Trophoblast cell (in vitro differentiated cells and primary cell): ENCODE results near the gene TNFRSF4.
A peak's percentile ranks its signal among the peaks of the same experiment; 100 is the strongest.

ENCODE experiments used
- DNase-seq, 2 donors: peaks; one replicate each; pipeline ENCODE4 v3.0.0-alpha.2; 2016
- H2AFZ ChIP-seq: 2 replicates; pipeline ENCODE4 v1.6.1; 2013; ENCODE audit warnings: low read length, moderate library complexity, mild to moderate bottlenecking; ENCODE audit not compliant: insufficient read depth, poor library complexity
- H2AK5ac ChIP-seq: 2 replicates; pipeline ENCODE4 v1.6.1; 2013; ENCODE audit warnings: mild to moderate bottlenecking, low read length
- H2BK120ac ChIP-seq: 2 replicates; pipeline ENCODE4 v1.6.1; 2013; ENCODE audit warnings: low read length, mild to moderate bottlenecking, moderate library complexity; ENCODE audit not compliant: insufficient read depth, poor library complexity
- H2BK12ac ChIP-seq: 2 replicates; pipeline ENCODE4 v1.6.1; 2013; ENCODE audit warnings: mild to moderate bottlenecking, low read length, moderate library complexity
- H2BK5ac ChIP-seq: 2 replicates; pipeline ENCODE4 v1.6.1; 2013; ENCODE audit warnings: low read length, low read depth, moderate library complexity, mild to moderate bottlenecking; ENCODE audit not compliant: poor library complexity
- H3K14ac ChIP-seq: 2 replicates; pipeline ENCODE4 v1.6.1; 2013; ENCODE audit warnings: mild to moderate bottlenecking, low read length
- H3K18ac ChIP-seq: 2 replicates; pipeline ENCODE4 v1.6.1; 2013; ENCODE audit warnings: mild to moderate bottlenecking, low read length
- H3K23ac ChIP-seq: 2 replicates; pipeline ENCODE4 v1.6.1; 2013; ENCODE audit warnings: low read length
- H3K27ac ChIP-seq: 2 replicates; pipeline ENCODE4 v1.5.1; 2013; ENCODE audit warnings: low read depth, mild to moderate bottlenecking, inconsistent platforms, low read length, moderate library complexity
- H3K27me3 ChIP-seq: 2 replicates; pipeline ENCODE4 v1.6.1; 2013; ENCODE audit warnings: inconsistent platforms, mild to moderate bottlenecking, low read length, moderate library complexity; ENCODE audit not compliant: insufficient read depth
- H3K36me3 ChIP-seq, 2 experiments: 1 replicate in 1 of 2; 2 replicates in 1 of 2; pipeline ENCODE4 v1.6.1; 2013; ENCODE audit warnings: low read length in 2 of 2, mild to moderate bottlenecking in 2 of 2, moderate library complexity in 1 of 2; ENCODE audit not compliant: insufficient read depth in 2 of 2, control insufficient read depth in 1 of 2
- H3K4ac ChIP-seq: 2 replicates; pipeline ENCODE4 v1.6.1; 2013; ENCODE audit warnings: low read depth, mild to moderate bottlenecking, low read length, moderate library complexity
- H3K4me1 ChIP-seq, 2 experiments: 1 replicate in 1 of 2; 2 replicates in 1 of 2; pipeline ENCODE4 v1.6.1; 2013; ENCODE audit warnings: low read length in 2 of 2, mild to moderate bottlenecking in 2 of 2, moderate library complexity in 1 of 2; ENCODE audit not compliant: insufficient read depth in 2 of 2, control insufficient read depth in 1 of 2
- H3K4me2 ChIP-seq: 2 replicates; pipeline ENCODE4 v1.6.1; 2013; ENCODE audit warnings: inconsistent platforms, mild to moderate bottlenecking, low read length, moderate library complexity
- H3K4me3 ChIP-seq: 2 replicates; pipeline ENCODE4 v1.5.1; 2013; ENCODE audit warnings: mild to moderate bottlenecking, low read depth, low read length, inconsistent platforms
- H3K79me1 ChIP-seq: one replicate; pipeline ENCODE4 v1.6.1; 2013; ENCODE audit warnings: low read length
- H3K79me2 ChIP-seq: 2 replicates; pipeline ENCODE4 v1.6.1; 2013; ENCODE audit warnings: low read length, mild to moderate bottlenecking; ENCODE audit not compliant: control insufficient read depth, insufficient read depth, poor library complexity
- H3K9ac ChIP-seq: 2 replicates; pipeline ENCODE4 v1.6.1; 2013; ENCODE audit warnings: mild to moderate bottlenecking, low read length
- H3K9me3 ChIP-seq: 2 replicates; pipeline ENCODE4 v1.6.1; 2013; ENCODE audit warnings: low read depth, mild to moderate bottlenecking, control low read depth, inconsistent platforms, low read length; ENCODE audit not compliant: insufficient read depth
- H4K12ac ChIP-seq: 2 replicates; pipeline ENCODE4 v1.6.1; 2013; ENCODE audit warnings: low read depth, mild to moderate bottlenecking, low read length, moderate library complexity
- H4K8ac ChIP-seq: 2 replicates; pipeline ENCODE4 v1.6.1; 2013; ENCODE audit warnings: low read depth, mild to moderate bottlenecking, low read length, moderate library complexity
- H4K91ac ChIP-seq: one replicate; pipeline ENCODE4 v1.6.1; 2013; ENCODE audit warnings: low read depth, mild to moderate bottlenecking, low read length, moderate library complexity
- WGBS: extraction: QIAGEN DNeasy Blood & Tissue Kit; methylation state at CpG from one replicate; pipeline ENCODE4 v1.1.7; 2013; ENCODE audit warnings: missing lambda C conversion rate; ENCODE audit not compliant: insufficient read length, insufficient coverage; ENCODE audit errors: extremely low coverage; 5-methylcytosine and 5-hydroxymethylcytosine counted together

TNFRSF4 gene

DNA sequence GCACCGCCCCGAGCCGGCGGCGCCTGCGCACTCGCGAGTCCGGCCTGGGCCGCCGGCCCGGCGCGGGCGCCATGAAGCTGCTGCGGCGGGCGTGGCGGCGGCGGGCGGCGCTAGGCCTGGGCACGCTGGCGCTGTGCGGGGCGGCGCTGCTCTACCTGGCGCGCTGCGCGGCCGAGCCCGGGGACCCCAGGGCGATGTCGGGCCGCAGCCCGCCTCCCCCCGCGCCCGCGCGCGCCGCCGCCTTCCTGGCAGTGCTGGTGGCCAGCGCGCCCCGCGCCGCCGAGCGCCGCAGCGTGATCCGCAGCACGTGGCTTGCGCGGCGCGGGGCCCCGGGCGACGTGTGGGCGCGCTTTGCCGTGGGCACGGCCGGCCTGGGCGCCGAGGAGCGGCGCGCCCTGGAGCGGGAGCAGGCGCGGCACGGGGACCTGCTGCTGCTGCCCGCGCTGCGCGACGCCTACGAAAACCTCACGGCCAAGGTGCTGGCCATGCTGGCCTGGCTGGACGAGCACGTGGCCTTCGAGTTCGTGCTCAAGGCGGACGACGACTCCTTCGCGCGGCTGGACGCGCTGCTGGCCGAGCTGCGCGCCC, 18.3 kb upstream of the TNFRSF4 start, which contains the start of gene B3GALT6:
Gene B3GALT6 (plus strand): TSS at position 30 of the 588 bp plus-strand sequence. CDS start 42 bp downstream, at position 72.
- H3K79me2 ChIP-seq: peaks cover 14% of the 10 kb centered on the region
- H3K79me1 ChIP-seq: peaks cover 10% of the 10 kb centered on the region
- peak within 1 kb of the TSS; percentile 94 for H2BK120ac ChIP-seq
- peak within 1 kb of the TSS; percentile 99 for H2AFZ ChIP-seq
- H4K91ac ChIP-seq: peak within 1 kb of the TSS; percentile 96
- no peak for DNase-seq
- peak within 1 kb of the TSS; percentile 91 for H3K4me2 ChIP-seq
- peak within 1 kb of the TSS; percentile 85 for H3K4ac ChIP-seq
- H4K12ac ChIP-seq: peak within 1 kb of the TSS; percentile 96
- H2AK5ac ChIP-seq: peak within 1 kb of the TSS; percentile 100
- H3K23ac ChIP-seq: no peak within 1 kb of the TSS
- peak within 1 kb of the TSS; percentile 96 for H3K18ac ChIP-seq
- no peaks in the 10 kb centered on the region for H3K27me3 ChIP-seq
- H3K27ac ChIP-seq: peak within 1 kb of the TSS; percentile 79
- H2BK5ac ChIP-seq: peak within 1 kb of the TSS; percentile 74
- peak within 1 kb of the TSS; percentile 97 for H4K8ac ChIP-seq
- H3K36me3 ChIP-seq: peaks cover 27 to 32% of the 10 kb centered on the region in 2 experiments
- H3K4me3 ChIP-seq: peak within 1 kb of the TSS; percentile 95
- H3K14ac ChIP-seq: peak within 1 kb of the TSS; percentile 96
- H2BK12ac ChIP-seq: peak within 1 kb of the TSS; percentile 16
- H3K9ac ChIP-seq: peak within 1 kb of the TSS; percentile 96
- peaks cover 12% of the 10 kb centered on the region for H3K9me3 ChIP-seq
- H3K4me1 ChIP-seq: peaks cover 16 to 18% of the 10 kb centered on the region in 2 experiments
- WGBS: no CpG with 5 or more reads among the region's 100 CpGs

GRCh38 chr1:1231400-1232207, 17.7 kb upstream of the TNFRSF4 start, which contains the start of gene SDF4:
SDF4 (minus strand) TSS chr1:1232001; CDS start chr1:1228772, 3,229 bp downstream.
- peak within 1 kb of the TSS; percentile 97 for H4K8ac ChIP-seq
- peak within 1 kb of the TSS; percentile 85 for H3K4ac ChIP-seq
- peak within 1 kb of the TSS; percentile 91 for H3K4me2 ChIP-seq
- peak within 1 kb of the TSS; percentile 79 for H3K27ac ChIP-seq
- H3K18ac ChIP-seq: peak within 1 kb of the TSS; percentile 96
- H2AFZ ChIP-seq: peak within 1 kb of the TSS; percentile 99
- H2BK120ac ChIP-seq: peak within 1 kb of the TSS; percentile 94
- peak within 1 kb of the TSS; percentile 95 for H3K4me3 ChIP-seq
- no peaks in the 10 kb centered on the region for H3K27me3 ChIP-seq
- H2AK5ac ChIP-seq: peak within 1 kb of the TSS; percentile 100
- peaks cover 14% of the 10 kb centered on the region for H3K79me2 ChIP-seq
- peaks cover 16% of the 10 kb centered on the region in 2 experiments for H3K4me1 ChIP-seq
- H3K23ac ChIP-seq: no peak within 1 kb of the TSS
- peak within 1 kb of the TSS; percentile 16 for H2BK12ac ChIP-seq
- peak within 1 kb of the TSS; percentile 96 for H4K12ac ChIP-seq
- H4K91ac ChIP-seq: peak within 1 kb of the TSS; percentile 96
- H3K36me3 ChIP-seq: peaks cover 33 to 38% of the 10 kb centered on the region in 2 experiments
- H3K9me3 ChIP-seq: peaks cover 12% of the 10 kb centered on the region
- peak within 1 kb of the TSS; percentile 96 for H3K14ac ChIP-seq
- H3K9ac ChIP-seq: peak within 1 kb of the TSS; percentile 96
- WGBS: no CpG with 5 or more reads among the region's 99 CpGs
- peak; percentile 97 to 99 for DNase-seq
- peaks cover 10% of the 10 kb centered on the region for H3K79me1 ChIP-seq
- peak within 1 kb of the TSS; percentile 74 for H2BK5ac ChIP-seq

DNA sequence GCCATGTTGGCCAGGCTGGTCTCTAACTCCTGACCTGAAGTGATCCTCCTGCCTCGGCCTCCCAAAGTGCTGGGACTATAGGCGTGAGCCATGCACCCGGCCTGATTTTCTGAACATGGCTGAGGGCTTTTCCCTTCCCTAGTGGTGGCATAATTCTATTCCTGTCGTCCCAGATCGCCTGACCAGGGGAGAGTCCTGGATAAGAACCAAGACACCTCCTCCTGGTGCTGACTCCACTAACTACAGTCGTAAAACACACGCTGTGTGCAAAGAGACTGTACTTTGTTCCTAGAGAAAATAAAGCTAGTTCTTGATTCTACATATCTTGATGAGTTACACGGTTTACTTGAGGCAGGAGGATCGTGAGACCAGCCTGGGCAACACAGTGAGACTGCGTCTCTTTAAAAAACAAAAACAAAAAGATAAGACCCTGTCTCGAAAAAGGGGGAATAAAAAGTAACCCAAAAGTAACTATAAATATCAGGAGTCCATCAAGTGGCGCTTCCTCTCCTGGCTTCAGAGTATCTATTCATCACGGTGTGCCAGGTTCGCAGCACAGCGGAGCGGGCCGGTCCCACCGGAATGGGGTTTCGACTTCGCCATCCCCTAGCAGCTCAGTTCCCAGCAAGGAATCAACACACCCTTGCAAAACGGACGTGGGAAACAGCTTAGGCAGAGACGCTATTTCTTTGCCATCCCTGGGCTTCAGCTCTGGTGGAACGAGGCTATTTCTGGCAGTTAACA, 16.9 kb upstream of the TNFRSF4 start:
- Histone ChIP-seq H2AK5ac (peak overlapping the region; percentile 22), H3K4me1 (peaks cover 16% of the 10 kb centered on the region in 2 experiments), H2AFZ (peak overlapping the region; percentile 99), H3K27ac (no peak overlapping the region), H3K4me3 (peak overlapping the region; percentile 95), H4K8ac (peak overlapping the region; percentile 96), H4K91ac (peak overlapping the region; percentile 96), H3K27me3 (no peaks in the 10 kb centered on the region), H4K12ac (peak overlapping the region; percentile 96), H2BK12ac (peak overlapping the region; percentile 16), H3K9me3 (peaks cover 12% of the 10 kb centered on the region), H3K9ac (peak overlapping the region; percentile 96), H3K23ac (no peak overlapping the region), H2BK5ac (peak overlapping the region; percentile 74), H3K4me2 (peak overlapping the region; percentile 91), H3K36me3 (peaks cover 40 to 46% of the 10 kb centered on the region in 2 experiments), H3K79me2 (peaks cover 14% of the 10 kb centered on the region), H3K18ac (peak overlapping the region; percentile 79), H3K14ac (peak overlapping the region; percentile 96), H2BK120ac (peak overlapping the region; percentile 94), H3K79me1 (peaks cover 10% of the 10 kb centered on the region), H3K4ac (peak overlapping the region; percentile 41)
- no CpG with 5 or more reads among the region's 24 CpGs for WGBS
- DNase-seq: peak in 1 of 2 donors; percentile 21

GRCh38 chr1:1229770-1230169, 15.8 kb upstream of the TNFRSF4 start:
- WGBS: no CpG with 5 or more reads among the region's 19 CpGs
- Histone ChIP-seq H2AFZ (no peak overlapping the region), H3K27me3 (no peaks in the 10 kb centered on the region), H3K4me2 (no peak overlapping the region), H4K91ac (no peak overlapping the region), H3K23ac (peak overlapping the region; percentile 17), H3K14ac (no peak overlapping the region), H3K9ac (peak overlapping the region; percentile 36), H3K36me3 (peaks cover 51 to 57% of the 10 kb centered on the region in 2 experiments), H2BK12ac (no peak overlapping the region), H2BK120ac (no peak overlapping the region), H4K8ac (no peak overlapping the region), H3K18ac (no peak overlapping the region), H3K9me3 (peaks cover 14% of the 10 kb centered on the region), H2BK5ac (no peak overlapping the region), H3K4me1 (peaks cover 16% of the 10 kb centered on the region in 2 experiments), H3K4me3 (no peak overlapping the region), H3K27ac (no peak overlapping the region), H3K79me2 (peaks cover 14% of the 10 kb centered on the region), H3K79me1 (peaks cover 10% of the 10 kb centered on the region), H2AK5ac (no peak overlapping the region), H3K4ac (peak overlapping the region; percentile 2), H4K12ac (no peak overlapping the region)
- DNase-seq: no peak
